ENCODE data around the gene CDKN1C.

GRCh38 chr11:2931420-2931746, 45.8 kb upstream of the CDKN1C start:
- TF ChIP-seq CTCF (IDR thresholded peaks at IDR 0.05; ENCODE audit: poor library complexity) (no peak), EZH2 (IDR thresholded peaks at IDR 0.05; ENCODE audit: borderline replicate concordance) (no peak)

All from hepatocyte (in vitro differentiated cells).